HepG2 (cell line): ENCODE data around the gene PEMT. TPM values are rescaled to one million over a fixed set of nuclear protein-coding genes. Genes with fewer than 3 reads are reported as not detected.

Source experiments
- ARNTL ChIP-seq: sonication (generic); formaldehyde crosslinking; IDR thresholded peaks from 2 replicates; pipeline ENCODE4 v1.4.0; 2020; ENCODE audit warnings: mild to moderate bottlenecking, missing genetic modification reagents
- ASH2L ChIP-seq: fragments of 300-600, 200-600 bp; sonication (generic); IDR thresholded peaks from 2 replicates; pipeline ENCODE4 v1.7.0; 2017; ENCODE audit warnings: low read depth, mild to moderate bottlenecking, moderate library complexity, mixed read lengths, low read length; ENCODE audit not compliant: insufficient read length
- BCL6 ChIP-seq: IDR thresholded peaks from 2 replicates; pipeline ENCODE4 v1.6.1; 2016; ENCODE audit warnings: missing genetic modification reagents, missing compliant biosample characterization
- GABPB1 ChIP-seq: IDR thresholded peaks from 2 replicates; pipeline ENCODE4 v1.6.1; 2016; ENCODE audit warnings: mild to moderate bottlenecking, missing genetic modification reagents, moderate library complexity, missing compliant biosample characterization
- HOXA7 ChIP-seq: sonication (generic); formaldehyde crosslinking; IDR thresholded peaks from 2 replicates; pipeline ENCODE4 v1.8.1; 2022; ENCODE audit warnings: mild to moderate bottlenecking, missing genetic modification reagents, moderate library complexity
- JUND ChIP-seq: sonication (generic); formaldehyde crosslinking; IDR thresholded peaks from 2 replicates; pipeline ENCODE4 v1.8.0; 2022; ENCODE audit warnings: mild to moderate bottlenecking, missing genetic modification reagents
- KLF12 ChIP-seq: sonication (generic); formaldehyde crosslinking; IDR thresholded peaks from 2 replicates; pipeline ENCODE4 v1.4.0; 2020; ENCODE audit warnings: missing genetic modification reagents, borderline replicate concordance
- KLF16 ChIP-seq, 2 experiments: sonication (generic) in 1 of 2; formaldehyde crosslinking in 1 of 2; IDR thresholded peaks; 2 replicates each; pipeline versions ENCODE4 v1.6.1 to v1.8.0; 2016 to 2023; ENCODE audit warnings: missing genetic modification reagents in 2 of 2, missing compliant biosample characterization in 1 of 2
- SRSF4 ChIP-seq: fragments of 200-400 bp; formaldehyde crosslinking; IDR thresholded peaks from one replicate; pipeline ENCODE4 v1.6.1; 2018; ENCODE audit warnings: mild to moderate bottlenecking, low read depth, low read length, moderate library complexity; ENCODE audit not compliant: poor library complexity, severe bottlenecking
- TBX3 ChIP-seq: fragments of 450-650 bp; IDR thresholded peaks from 2 replicates; pipeline ENCODE4 v1.6.1; 2017; ENCODE audit warnings: antibody characterized with exemption, mild to moderate bottlenecking, inconsistent platforms, borderline replicate concordance
- TSC22D2 ChIP-seq: sonication (generic); formaldehyde crosslinking; IDR thresholded peaks from 2 replicates; pipeline ENCODE4 v1.5.1; 2020; ENCODE audit warnings: missing genetic modification reagents, mild to moderate bottlenecking, borderline replicate concordance
- ZNF263 ChIP-seq: sonication (generic); formaldehyde crosslinking; IDR thresholded peaks from 2 replicates; pipeline ENCODE4 v1.4.0; 2020; ENCODE audit warnings: missing genetic modification reagents
- ZNF280D ChIP-seq: sonication (generic); formaldehyde crosslinking; IDR thresholded peaks from 2 replicates; pipeline ENCODE4 v1.5.1; 2020; ENCODE audit warnings: mild to moderate bottlenecking, missing genetic modification reagents
- ZNF430 ChIP-seq: sonication (generic); formaldehyde crosslinking; IDR thresholded peaks from 2 replicates; pipeline ENCODE4 v1.9.0; 2021; ENCODE audit warnings: mild to moderate bottlenecking, missing genetic modification reagents
- ZNF713 ChIP-seq: sonication (generic); formaldehyde crosslinking; IDR thresholded peaks from 2 replicates; pipeline ENCODE4 v1.4.0; 2020; ENCODE audit warnings: mild to moderate bottlenecking, missing genetic modification reagents
- ZNF841 ChIP-seq: sonication (generic); formaldehyde crosslinking; IDR thresholded peaks from 2 replicates; pipeline ENCODE4 v1.8.1; 2023; ENCODE audit warnings: missing genetic modification reagents, borderline replicate concordance
- polyA plus RNA-seq, 8 experiments: library from polyadenylated mRNA; depleted of rRNA in 3 of 8; stranded (reverse) in 7 of 8; unstranded in 1 of 8; fragments of >200 nt; fragmentation: Illumina TruSeq in 4 of 8; extraction: Trizol in 4 of 8; gene quantifications; 2 replicates each; pipeline versions ENCODE4 v1.2.1 to v1.2.3, GENCODE V29; 2011 to 2016; ENCODE audit warnings: low read depth in 4 of 8, missing spikeins in 1 of 8, mixed read lengths in 1 of 8; ENCODE audit not compliant: insufficient read depth in 1 of 8
- total RNA-seq, 5 experiments: library from RNA; depleted of rRNA; stranded (reverse); fragments of >200 nt; fragmentation: Illumina TruSeq; extraction: Trizol; gene quantifications; 2 replicates each; pipeline ENCODE4 v1.2.3, GENCODE V29; 2016; ENCODE audit warnings: low read depth in 1 of 5
- TF ChIP-seq, protein P1 (sequence below), 2 experiments: sonication (generic) in 1 of 2; formaldehyde crosslinking in 1 of 2; IDR thresholded peaks; 2 replicates each; pipeline versions ENCODE4 v1.6.1 to v1.9.0; 2014 to 2022; ENCODE audit warnings: antibody characterized with exemption in 1 of 2, borderline replicate concordance in 1 of 2, inconsistent platforms in 1 of 2, low read depth in 1 of 2, missing genetic modification reagents in 1 of 2
- TF ChIP-seq, protein P2 (sequence below): sonication (generic); formaldehyde crosslinking; IDR thresholded peaks from 2 replicates; pipeline ENCODE4 v1.5.0; 2020; ENCODE audit warnings: missing genetic modification reagents, mild to moderate bottlenecking, borderline replicate concordance

Gene PEMT
- total and polyA plus RNA-seq, 2 of the 13 experiments (the other 11 are each of a cell fraction or from before 2014, with no cell fraction given) = 31.7 to 43.6 TPM

- TF ChIP-seq ZNF280D = peak; percentile 95
- TF ChIP-seq, protein P1, sequence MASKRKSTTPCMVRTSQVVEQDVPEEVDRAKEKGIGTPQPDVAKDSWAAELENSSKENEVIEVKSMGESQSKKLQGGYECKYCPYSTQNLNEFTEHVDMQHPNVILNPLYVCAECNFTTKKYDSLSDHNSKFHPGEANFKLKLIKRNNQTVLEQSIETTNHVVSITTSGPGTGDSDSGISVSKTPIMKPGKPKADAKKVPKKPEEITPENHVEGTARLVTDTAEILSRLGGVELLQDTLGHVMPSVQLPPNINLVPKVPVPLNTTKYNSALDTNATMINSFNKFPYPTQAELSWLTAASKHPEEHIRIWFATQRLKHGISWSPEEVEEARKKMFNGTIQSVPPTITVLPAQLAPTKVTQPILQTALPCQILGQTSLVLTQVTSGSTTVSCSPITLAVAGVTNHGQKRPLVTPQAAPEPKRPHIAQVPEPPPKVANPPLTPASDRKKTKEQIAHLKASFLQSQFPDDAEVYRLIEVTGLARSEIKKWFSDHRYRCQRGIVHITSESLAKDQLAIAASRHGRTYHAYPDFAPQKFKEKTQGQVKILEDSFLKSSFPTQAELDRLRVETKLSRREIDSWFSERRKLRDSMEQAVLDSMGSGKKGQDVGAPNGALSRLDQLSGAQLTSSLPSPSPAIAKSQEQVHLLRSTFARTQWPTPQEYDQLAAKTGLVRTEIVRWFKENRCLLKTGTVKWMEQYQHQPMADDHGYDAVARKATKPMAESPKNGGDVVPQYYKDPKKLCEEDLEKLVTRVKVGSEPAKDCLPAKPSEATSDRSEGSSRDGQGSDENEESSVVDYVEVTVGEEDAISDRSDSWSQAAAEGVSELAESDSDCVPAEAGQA (IDR thresholded peaks at IDR 0.05; ENCODE audit: low read depth) = 0 out of 2 replicates have a peak, but pooled peaks have one; percentile 22
- TF ChIP-seq, protein P1 (CRISPR knock-in tag; IDR thresholded peaks at IDR 0.05; ENCODE audit: borderline replicate concordance) = no peak
- no peak; the same call in 1 of the 2 replicates for TF ChIP-seq KLF12 (CRISPR knock-in tag)
- peak; percentile 65; the same call in 1 of the 2 replicates for TF ChIP-seq JUND
- no peak for TF ChIP-seq SRSF4
- peak; percentile 99 for TF ChIP-seq TBX3
- TF ChIP-seq ZNF263 (CRISPR knock-in tag) = peak; percentile 74
- TF ChIP-seq ZNF841 = no peak
- peak in 1 of 2 experiments; percentile 98; a peak in 2 of 4 replicates for TF ChIP-seq KLF16 (CRISPR knock-in tag; IDR thresholded peaks at IDR 0.05)
- no peak for TF ChIP-seq HOXA7 (CRISPR knock-in tag)
- peak; percentile 71; the same call in 1 of the 2 replicates for TF ChIP-seq ZNF430
- TF ChIP-seq TSC22D2 (CRISPR knock-in tag) = no peak
- peak; percentile 54 for TF ChIP-seq ASH2L
- no peak for TF ChIP-seq ZNF713
- TF ChIP-seq GABPB1 (CRISPR knock-in tag) = peak; percentile 51
- TF ChIP-seq BCL6 = peak; percentile 99
- TF ChIP-seq, protein P2, sequence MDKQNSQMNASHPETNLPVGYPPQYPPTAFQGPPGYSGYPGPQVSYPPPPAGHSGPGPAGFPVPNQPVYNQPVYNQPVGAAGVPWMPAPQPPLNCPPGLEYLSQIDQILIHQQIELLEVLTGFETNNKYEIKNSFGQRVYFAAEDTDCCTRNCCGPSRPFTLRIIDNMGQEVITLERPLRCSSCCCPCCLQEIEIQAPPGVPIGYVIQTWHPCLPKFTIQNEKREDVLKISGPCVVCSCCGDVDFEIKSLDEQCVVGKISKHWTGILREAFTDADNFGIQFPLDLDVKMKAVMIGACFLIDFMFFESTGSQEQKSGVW (CRISPR knock-in tag) = no peak
- peak; percentile 92; the same call in 1 of the 2 replicates for TF ChIP-seq ARNTL (CRISPR knock-in tag)
These were observed 57.5 kb downstream of the PEMT start (continued) for GRCh38 chr17:17533901-17534441.
